ENCODE measurements around the gene INPP5A.
A peak's percentile ranks its signal among the peaks of the same experiment; 100 is the strongest.

The INPP5A gene

GRCh38 chr10:132641966-132642731 is 104.6 kb downstream of the INPP5A start:
- intact Hi-C loops (cut with DNase I): loop anchor here (5.0 kb wide), 1 partner anchor 100 kb away; no protein-coding TSS in a partner anchor
- DNase-seq: peak in 15 of 42 donors; percentile 4 to 58 (median 25)

DNA sequence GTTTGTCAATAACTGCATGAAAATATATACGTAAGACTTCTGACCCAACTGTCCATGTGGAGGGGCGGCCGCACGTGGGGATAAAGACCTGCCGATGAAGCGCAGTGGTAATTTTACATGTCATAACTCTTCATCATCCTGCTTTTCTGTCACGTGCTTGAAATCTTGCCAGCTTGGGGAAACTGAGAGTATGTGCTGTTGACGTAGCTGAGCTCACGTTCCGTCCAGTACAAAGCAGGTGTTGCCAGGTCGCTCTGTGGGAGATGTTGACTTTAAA is 105.1 kb downstream of the INPP5A start:
- intact Hi-C loops (cut with DNase I): loop anchor here (5.0 kb wide), 1 partner anchor 100 kb away; no protein-coding TSS in a partner anchor
- peak in 8 of 42 donors; percentile 2 to 45 (median 16) for DNase-seq

DNA sequence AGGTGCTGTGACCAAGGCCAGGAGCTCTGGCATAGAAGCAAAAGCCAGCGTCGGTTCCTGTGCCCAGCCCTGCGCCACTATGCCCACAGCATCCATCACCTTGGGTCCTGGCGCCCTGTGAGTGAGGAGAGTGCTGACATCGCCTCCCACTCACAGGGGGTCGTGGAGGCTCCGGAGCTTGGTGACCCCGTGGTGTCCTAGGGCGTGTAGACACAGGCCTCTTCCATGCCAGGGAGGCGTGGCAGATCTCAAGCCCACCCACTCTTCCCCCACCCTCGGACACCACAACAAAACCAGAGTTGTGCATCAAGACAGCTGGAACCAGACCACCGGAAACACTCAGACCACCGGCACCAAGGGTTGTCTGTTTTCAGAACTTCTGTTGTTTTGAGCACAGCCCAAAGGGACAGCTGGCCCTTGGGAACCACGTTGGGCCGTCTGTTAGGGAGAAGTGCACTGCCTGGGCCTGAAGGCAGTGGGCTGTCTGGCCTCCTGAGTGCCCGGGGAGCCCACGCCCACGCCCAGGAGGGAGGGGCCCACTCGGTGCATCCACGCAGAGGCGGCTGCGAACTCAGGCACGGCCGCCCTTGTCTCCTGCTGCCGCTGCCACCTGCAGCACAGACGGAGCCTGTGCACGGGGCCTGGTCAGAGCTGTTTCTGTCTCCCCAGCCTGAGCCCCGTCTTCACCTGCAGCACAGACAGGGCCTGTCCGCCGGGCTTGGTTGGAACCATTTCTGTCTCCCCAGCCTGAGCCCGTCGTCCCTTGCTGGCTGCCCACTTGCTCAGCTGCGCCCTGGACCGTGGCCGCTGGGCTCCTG is 106.3 kb downstream of the INPP5A start:
- DNase-seq: peak in 15 of 42 donors; percentile 2 to 62 (median 30)
- intact Hi-C loops (cut with DNase I): loop anchor here (5.0 kb wide), 1 partner anchor 102 kb away; no protein-coding TSS in a partner anchor

DNA sequence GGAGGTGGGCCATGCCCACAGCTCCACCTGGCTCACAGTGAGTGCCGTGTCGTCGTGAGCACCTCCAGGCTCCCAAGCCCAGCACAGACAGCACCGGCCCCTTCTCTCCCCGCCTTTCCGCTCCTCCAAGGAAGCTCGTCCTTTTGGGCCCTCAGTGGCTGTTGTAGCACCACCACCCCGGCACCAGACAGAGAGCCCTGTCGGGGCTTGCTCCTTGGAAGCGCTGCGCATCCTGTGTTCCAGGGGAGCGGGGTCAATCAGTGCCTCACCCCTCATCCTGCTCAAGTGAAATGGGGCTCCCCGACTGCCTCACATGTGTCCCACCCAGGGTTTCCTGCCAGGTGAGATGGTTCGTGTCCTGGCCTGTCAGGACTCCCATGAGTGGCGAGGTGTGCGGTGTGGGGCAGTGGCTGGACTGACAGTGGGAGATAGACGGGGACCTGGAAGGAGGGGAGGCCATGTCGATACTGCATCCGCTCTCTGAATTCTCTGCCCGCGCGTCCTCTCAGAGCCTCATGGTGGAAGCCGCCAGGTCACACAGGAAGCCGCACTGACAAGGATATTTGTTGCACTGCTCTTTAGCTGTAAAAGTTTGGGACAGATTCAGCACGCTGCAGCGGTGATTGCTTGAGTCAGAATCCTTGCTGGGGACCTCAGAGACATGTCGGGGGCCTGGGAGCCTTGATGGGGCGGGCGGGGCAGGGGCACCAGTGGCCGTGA is 107.1 kb downstream of the INPP5A start:
- peak in 16 of 42 donors; percentile 3 to 44 (median 17) for DNase-seq
- intact Hi-C loops (cut with DNase I): loop anchor here (5.0 kb wide), 2 partner anchors 93 to 102 kb away; no protein-coding TSS in a partner anchor

GRCh38 chr10:132645247-132645530 is 107.6 kb downstream of the INPP5A start:
- peak in 15 of 42 donors; percentile 3 to 43 (median 15) for DNase-seq
- intact Hi-C loops (cut with DNase I): loop anchor here (5.0 kb wide), 1 partner anchor 92 kb away; no protein-coding TSS in a partner anchor

DNA sequence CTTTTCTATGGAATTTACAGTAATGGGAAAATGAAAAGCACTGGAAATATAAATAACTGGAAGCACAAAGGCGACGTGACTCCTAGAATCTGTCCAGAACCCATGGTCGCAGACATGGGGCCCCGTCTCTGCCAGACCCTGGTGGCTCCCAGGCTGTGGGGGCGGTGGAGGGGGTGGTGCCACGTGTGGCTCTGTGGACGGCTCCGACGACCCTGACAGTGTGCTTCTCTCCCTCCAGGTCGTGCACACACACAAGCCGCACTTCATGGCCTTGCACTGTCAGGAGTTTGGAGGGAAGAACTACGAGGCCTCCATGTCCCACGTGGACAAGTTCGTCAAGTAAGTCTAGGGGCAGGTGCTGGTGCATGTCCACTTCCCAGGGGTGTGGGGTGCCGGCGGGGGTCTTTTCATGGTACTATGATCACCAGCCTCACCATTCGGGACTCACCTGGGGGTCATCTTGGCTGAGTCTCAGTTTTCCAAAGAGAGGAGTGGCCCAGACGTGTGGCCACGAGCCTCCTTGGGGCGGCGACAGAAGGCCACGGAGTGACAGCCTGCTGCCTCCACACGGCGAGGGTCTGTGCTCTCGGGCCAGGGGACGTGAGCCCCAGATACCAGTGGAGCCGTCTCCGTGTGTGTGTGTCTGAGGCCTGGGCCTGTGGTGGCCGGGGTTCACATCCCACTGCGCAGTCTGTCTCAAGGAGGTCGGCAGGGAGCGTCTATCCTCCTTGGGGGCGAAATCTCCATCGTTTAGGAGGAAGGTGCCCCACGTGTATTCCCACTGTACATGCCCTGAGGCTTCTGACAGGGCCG is 108.2 kb downstream of the INPP5A start:
- intact Hi-C loops (cut with DNase I): loop anchor here (5.0 kb wide), 1 partner anchor 91 kb away; no protein-coding TSS in a partner anchor

DNA sequence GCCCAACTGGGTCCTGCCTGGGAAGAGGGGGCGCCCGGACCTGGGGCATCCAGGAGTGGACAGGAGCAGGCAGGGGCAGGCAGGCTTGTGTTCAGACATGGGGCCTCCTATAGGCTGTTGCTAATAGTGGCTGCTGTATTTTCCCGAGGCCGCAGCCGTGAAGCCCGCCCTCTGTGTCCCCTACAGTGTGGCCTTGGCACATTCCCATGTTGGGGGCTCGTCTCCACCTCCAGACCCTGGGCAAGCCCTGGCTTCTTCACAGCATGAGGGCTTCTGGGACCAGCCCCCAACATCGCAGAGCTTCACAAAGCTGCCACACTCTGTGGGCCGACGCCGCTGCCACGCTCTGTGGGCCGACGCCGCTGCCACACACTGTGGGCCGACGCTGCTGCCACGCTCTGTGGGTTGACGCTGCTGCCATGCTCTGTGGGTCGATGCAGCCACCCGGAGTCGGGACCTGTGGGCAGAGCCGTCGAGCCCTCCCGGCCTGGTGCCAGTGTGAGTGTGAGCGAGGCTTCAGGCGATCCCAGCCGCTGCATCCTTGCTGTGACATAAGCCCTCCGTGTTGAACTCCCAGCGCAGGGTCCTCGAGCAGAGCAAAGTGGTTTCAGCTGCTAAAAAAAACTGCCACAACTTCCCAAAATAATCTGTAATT is 109.0 kb downstream of the INPP5A start:
- DNase-seq: peak in 20 of 42 donors; percentile 12 to 53 (median 37)
- intact Hi-C loops (cut with DNase I): loop anchor here (5.0 kb wide), 1 partner anchor 91 kb away; no protein-coding TSS in a partner anchor

More for the DNA sequence above, 108.2 kb downstream of the INPP5A start:
- peak in 19 of 42 donors; percentile 1 to 43 (median 11) for DNase-seq

- intact Hi-C loops (cut with DNase I): loop anchor here (5.0 kb wide), 1 partner anchor 90 kb away; no protein-coding TSS in a partner anchor
- DNase-seq: peak in 9 of 42 donors; percentile 5 to 37 (median 24)
Observed at GRCh38 chr10:132647424-132647823, 109.8 kb downstream of the INPP5A start.

GRCh38 chr10:132648072-132648850 is 110.7 kb downstream of the INPP5A start:
- intact Hi-C loops (cut with DNase I): loop anchor here (5.0 kb wide), 1 partner anchor 89 kb away; no protein-coding TSS in a partner anchor
- DNase-seq: peak in 30 of 42 donors; percentile 36 to 87 (median 69)

- peak in 6 of 42 donors; percentile 16 to 71 (median 30) for DNase-seq
- intact Hi-C loops (cut with DNase I): loop anchor here (5.0 kb wide), 1 partner anchor 88 kb away; no protein-coding TSS in a partner anchor
Observed at GRCh38 chr10:132648851-132649528, 111.4 kb downstream of the INPP5A start.

GRCh38 chr10:132649651-132650360 is 112.2 kb downstream of the INPP5A start:
- intact Hi-C loops (cut with DNase I): loop anchor here (5.0 kb wide), 2 partner anchors 87 to 137 kb away; partner anchors contain the start of gene NKX6-2
- DNase-seq: peak in 4 of 42 donors; percentile 8 to 36 (median 18)

DNA sequence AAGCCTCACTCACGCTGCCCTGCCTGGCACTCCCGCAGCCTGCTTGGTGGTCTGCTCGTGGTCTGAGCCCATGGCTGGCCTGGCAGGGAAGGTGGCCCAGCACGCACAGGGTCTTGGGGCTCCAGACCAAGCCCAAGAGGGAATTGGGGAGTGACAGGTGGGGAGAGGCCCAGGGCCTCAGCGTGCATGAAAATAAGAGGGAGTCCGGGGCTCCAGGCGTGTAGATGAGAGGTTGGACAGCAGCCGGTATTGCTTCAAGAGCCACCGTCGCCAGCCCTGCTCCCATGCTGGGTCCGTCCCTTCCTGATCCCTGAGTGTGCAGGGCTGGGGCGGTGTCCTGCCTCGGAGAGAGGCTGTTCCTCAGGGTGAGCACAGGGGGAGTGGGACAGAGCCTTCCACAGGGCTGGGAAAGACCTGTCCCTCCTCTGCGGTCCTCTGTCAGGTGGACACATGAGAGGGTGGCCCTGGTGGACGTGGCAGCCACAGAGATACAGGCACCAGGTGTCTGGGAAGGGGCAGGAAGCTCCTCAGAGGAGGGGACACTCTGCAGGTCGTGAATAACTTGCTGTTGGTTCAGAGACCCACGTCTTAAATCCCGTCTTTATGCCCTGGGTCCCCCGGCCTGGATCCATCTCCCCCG is 113.1 kb downstream of the INPP5A start:
- intact Hi-C loops (cut with DNase I): loop anchor here (5.0 kb wide), 1 partner anchor 137 kb away; the partner anchor contains the start of gene NKX6-2
- peak in 4 of 42 donors; percentile 14 to 38 (median 22) for DNase-seq

GRCh38 chr10:132651511-132652029 is 114.0 kb downstream of the INPP5A start:
- intact Hi-C loops (cut with DNase I): loop anchor here (5.0 kb wide), 1 partner anchor 136 kb away; the partner anchor contains the start of gene NKX6-2
- DNase-seq: peak in 3 of 42 donors; percentile 18 to 26 (median 22)

DNA sequence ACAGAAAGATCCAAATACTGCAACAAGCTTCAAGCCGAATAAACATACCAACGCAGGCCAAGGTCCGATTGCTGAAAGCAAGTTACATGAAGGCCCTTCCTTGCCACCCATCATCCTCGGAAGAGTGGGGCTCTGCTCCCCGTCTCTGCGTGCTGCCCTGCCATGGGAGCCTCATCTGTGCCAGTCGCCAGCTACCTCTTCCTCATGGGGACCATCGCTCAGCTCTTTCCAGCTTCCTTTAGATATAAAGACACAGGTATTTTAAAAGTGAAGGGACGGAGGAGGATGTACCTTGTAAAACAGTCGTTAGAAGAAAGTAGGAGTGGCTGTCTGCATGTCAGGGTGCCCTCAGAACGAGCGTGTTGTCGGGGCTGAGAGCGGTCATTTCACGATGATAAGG is 114.9 kb downstream of the INPP5A start:
- intact Hi-C loops (cut with DNase I): loop anchor here (5.0 kb wide), 1 partner anchor 135 kb away; the partner anchor contains the start of gene NKX6-2
- DNase-seq: peak in 4 of 42 donors; percentile 9 to 28 (median 18)

All from head of caudate nucleus (tissue), 42 donors.